Keratinocyte (primary cell): ENCODE data around the gene CCR9. TPM values are rescaled to one million over a fixed set of nuclear protein-coding genes. Genes with fewer than 3 reads are reported as not detected.

Experiments
- DNase-seq: peaks from one replicate; pipeline ENCODE4 v3.0.0-alpha.2; 2011; ENCODE audit warnings: low read depth, missing footprints, low spot score
- FAIRE-seq: peaks from 2 replicates; lab custom pipeline; 2011; peaks lifted over from hg19 to GRCh38; lab: Jason Lieb, UNC
- H2AFZ ChIP-seq: 2 replicates; pipeline ENCODE4 v1.6.0; 2012; ENCODE audit warnings: low read length, control low read depth, inconsistent platforms; ENCODE audit not compliant: control insufficient read depth
- H3K27ac ChIP-seq: 2 replicates; pipeline ENCODE4 v1.5.1; 2011; ENCODE audit warnings: low read length; ENCODE audit not compliant: control insufficient read depth, insufficient read depth
- H3K27me3 ChIP-seq: 3 replicates; pipeline ENCODE4 v1.6.0; 2011; ENCODE audit warnings: low read length; ENCODE audit not compliant: control insufficient read depth, insufficient read depth; ENCODE audit errors: extremely low read depth
- H3K36me3 ChIP-seq, 2 experiments: 2 replicates in 1 of 2; 3 replicates in 1 of 2; pipeline ENCODE4 v1.5.1; 2011; ENCODE audit warnings: low read length in 2 of 2, mild to moderate bottlenecking in 1 of 2; ENCODE audit not compliant: control insufficient read depth in 2 of 2, insufficient read depth in 2 of 2; ENCODE audit errors: extremely low read depth in 1 of 2
- H3K4me1 ChIP-seq: 3 replicates; pipeline ENCODE4 v1.5.1; 2011; ENCODE audit warnings: low read length; ENCODE audit not compliant: control insufficient read depth, insufficient read depth; ENCODE audit errors: extremely low read depth
- H3K4me2 ChIP-seq: 3 replicates; pipeline ENCODE4 v1.6.0; 2011; ENCODE audit warnings: low read depth, low read length; ENCODE audit not compliant: control insufficient read depth, insufficient read depth; ENCODE audit errors: extremely low read depth
- H3K4me3 ChIP-seq, 3 experiments: fragments of 200-600 bp in 1 of 3; sonication (generic) in 1 of 3; 2 replicates in 2 of 3; 3 replicates in 1 of 3; pipeline ENCODE4 v1.5.1; 2011 to 2016; ENCODE audit warnings: low read length in 3 of 3, mild to moderate bottlenecking in 3 of 3, control low read depth in 2 of 3, inconsistent platforms in 1 of 3, low read depth in 1 of 3, mixed read lengths in 1 of 3, mixed run types in 1 of 3, moderate library complexity in 1 of 3; ENCODE audit not compliant: control insufficient read depth in 2 of 3, insufficient read depth in 2 of 3; ENCODE audit errors: extremely low read depth in 1 of 3
- H3K79me2 ChIP-seq: 2 replicates; pipeline ENCODE4 v1.6.0; 2012; ENCODE audit warnings: low read length; ENCODE audit not compliant: control insufficient read depth, insufficient read depth
- H3K9ac ChIP-seq: 3 replicates; pipeline ENCODE4 v1.6.0; 2011; ENCODE audit warnings: low read length; ENCODE audit not compliant: control insufficient read depth, insufficient read depth; ENCODE audit errors: extremely low read depth
- H3K9me1 ChIP-seq: 3 replicates; pipeline ENCODE4 v1.6.0; 2011; ENCODE audit warnings: low read length; ENCODE audit not compliant: control insufficient read depth, insufficient read depth; ENCODE audit errors: extremely low read depth
- H3K9me3 ChIP-seq: 2 replicates; pipeline ENCODE4 v1.5.1; 2012; ENCODE audit warnings: low read depth, low read length; ENCODE audit not compliant: control insufficient read depth
- H4K20me1 ChIP-seq: 3 replicates; pipeline ENCODE4 v1.6.0; 2011; ENCODE audit warnings: low read length; ENCODE audit not compliant: control insufficient read depth, insufficient read depth; ENCODE audit errors: extremely low read depth
- EZH2 ChIP-seq: IDR thresholded peaks from one replicate; pipeline ENCODE4 v1.6.1; 2012; ENCODE audit warnings: inconsistent platforms, mild to moderate bottlenecking, low read length, moderate library complexity
- dilution Hi-C: fragments of 300-500 bp; cut with MboI; formaldehyde crosslinking; loops from one replicate; pipeline ENCODE4 v1.7.0; 2020; ENCODE audit warnings: low sequenced_read_pairs; ENCODE audit not compliant: extremely low pct_ligation_motif_present
- polyA plus RNA-seq, 5 experiments: library from polyadenylated mRNA; depleted of rRNA in 3 of 5; stranded (reverse) in 3 of 5; stranded (forward) in 1 of 5; unstranded in 1 of 5; fragments of >200 nt; gene quantifications; 1 replicate in 1 of 5; 2 replicates in 3 of 5; 3 replicates in 1 of 5; pipeline versions ENCODE4 v1.2.1 to v1.2.3, GENCODE V29; 2011 to 2012; ENCODE audit warnings: missing spikeins in 2 of 5, low read depth in 1 of 5, low replicate concordance in 1 of 5
- TF ChIP-seq, protein P1 (sequence below), 3 experiments: IDR thresholded peaks in 1 of 3; conservative IDR thresholded peaks in 1 of 3; optimal IDR thresholded peaks in 1 of 3; 2 replicates in 2 of 3; 3 replicates in 1 of 3; pipeline versions ENCODE3 to v1.5.1; 2011; ENCODE audit warnings: low read length in 3 of 3, mild to moderate bottlenecking in 3 of 3, moderate library complexity in 2 of 3, control low read depth in 1 of 3, inconsistent platforms in 1 of 3; ENCODE audit not compliant: insufficient read depth in 2 of 3; ENCODE audit errors: extremely low read depth in 1 of 3

Gene CCR9
- polyA plus RNA-seq, 1 donor (not counting 4 experiments of a cell fraction or from before 2014, with no cell fraction given): not detected

DNA sequence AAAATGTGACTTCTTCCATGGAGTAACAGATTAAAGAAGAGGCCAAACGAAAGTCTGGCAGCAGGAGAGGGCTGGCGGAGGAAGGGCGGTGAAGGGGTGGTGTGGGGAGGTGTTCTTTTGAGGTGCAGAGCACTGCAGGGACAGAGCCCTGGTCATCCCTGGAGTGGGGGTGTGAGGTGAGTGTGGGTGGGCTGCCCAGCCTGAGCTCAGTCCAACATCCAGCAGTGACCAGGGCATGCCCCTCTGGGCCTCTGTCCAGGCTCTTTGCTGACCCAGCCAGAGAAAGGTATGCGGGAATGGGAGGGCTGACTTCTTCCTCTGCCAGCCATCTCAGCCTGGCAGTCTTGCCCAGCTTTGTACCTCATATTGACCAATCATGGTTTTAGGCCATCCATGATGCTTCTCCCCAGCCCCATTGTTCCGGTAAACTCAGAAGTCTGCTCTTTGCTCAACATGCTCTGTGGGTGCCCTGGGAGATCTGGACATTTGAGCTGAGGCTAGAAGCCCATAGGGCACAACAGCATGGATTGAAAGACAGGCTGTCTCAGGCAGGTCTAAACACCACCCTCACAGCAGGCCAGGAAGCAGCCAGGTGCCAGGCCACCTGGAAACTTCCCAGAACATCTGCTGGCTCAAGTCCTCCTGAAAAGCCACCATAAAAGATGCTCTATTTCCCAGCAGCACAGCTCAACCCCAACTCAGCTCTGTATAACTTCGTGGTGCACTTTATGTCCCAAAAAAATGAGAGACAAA lies 31.0 kb downstream of the CCR9 start:
- Histone ChIP-seq H3K36me3 (peaks cover 3 to 5% of the 10 kb centered on the region in 2 experiments), H2AFZ (no peak overlapping the region), H3K9ac (no peak overlapping the region), H3K4me3 (no peak overlapping the region), H3K79me2 (no peaks in the 10 kb centered on the region), H3K9me3 (no peaks in the 10 kb centered on the region), H3K9me1 (no peaks in the 10 kb centered on the region), H3K27ac (no peak overlapping the region), H3K4me1 (no peaks in the 10 kb centered on the region), H3K27me3 (peaks cover 6% of the 10 kb centered on the region), H3K4me2 (no peak overlapping the region), H4K20me1 (no peaks in the 10 kb centered on the region)
- no peak for FAIRE-seq
- dilution Hi-C loops: no loop called here
- no peak for TF ChIP-seq EZH2
- TF ChIP-seq, protein P1, sequence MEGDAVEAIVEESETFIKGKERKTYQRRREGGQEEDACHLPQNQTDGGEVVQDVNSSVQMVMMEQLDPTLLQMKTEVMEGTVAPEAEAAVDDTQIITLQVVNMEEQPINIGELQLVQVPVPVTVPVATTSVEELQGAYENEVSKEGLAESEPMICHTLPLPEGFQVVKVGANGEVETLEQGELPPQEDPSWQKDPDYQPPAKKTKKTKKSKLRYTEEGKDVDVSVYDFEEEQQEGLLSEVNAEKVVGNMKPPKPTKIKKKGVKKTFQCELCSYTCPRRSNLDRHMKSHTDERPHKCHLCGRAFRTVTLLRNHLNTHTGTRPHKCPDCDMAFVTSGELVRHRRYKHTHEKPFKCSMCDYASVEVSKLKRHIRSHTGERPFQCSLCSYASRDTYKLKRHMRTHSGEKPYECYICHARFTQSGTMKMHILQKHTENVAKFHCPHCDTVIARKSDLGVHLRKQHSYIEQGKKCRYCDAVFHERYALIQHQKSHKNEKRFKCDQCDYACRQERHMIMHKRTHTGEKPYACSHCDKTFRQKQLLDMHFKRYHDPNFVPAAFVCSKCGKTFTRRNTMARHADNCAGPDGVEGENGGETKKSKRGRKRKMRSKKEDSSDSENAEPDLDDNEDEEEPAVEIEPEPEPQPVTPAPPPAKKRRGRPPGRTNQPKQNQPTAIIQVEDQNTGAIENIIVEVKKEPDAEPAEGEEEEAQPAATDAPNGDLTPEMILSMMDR (optimal IDR thresholded peaks at IDR 0.05 in 1 of 3, IDR thresholded peaks at IDR 0.05 in 1 of 3, conservative IDR thresholded peaks at IDR 0.05 in 1 of 3; ENCODE audit: extremely low read depth in 1 of 3, insufficient read depth in 2 of 3, low read length in 3 of 3): no peak
- no peak for DNase-seq

DNA sequence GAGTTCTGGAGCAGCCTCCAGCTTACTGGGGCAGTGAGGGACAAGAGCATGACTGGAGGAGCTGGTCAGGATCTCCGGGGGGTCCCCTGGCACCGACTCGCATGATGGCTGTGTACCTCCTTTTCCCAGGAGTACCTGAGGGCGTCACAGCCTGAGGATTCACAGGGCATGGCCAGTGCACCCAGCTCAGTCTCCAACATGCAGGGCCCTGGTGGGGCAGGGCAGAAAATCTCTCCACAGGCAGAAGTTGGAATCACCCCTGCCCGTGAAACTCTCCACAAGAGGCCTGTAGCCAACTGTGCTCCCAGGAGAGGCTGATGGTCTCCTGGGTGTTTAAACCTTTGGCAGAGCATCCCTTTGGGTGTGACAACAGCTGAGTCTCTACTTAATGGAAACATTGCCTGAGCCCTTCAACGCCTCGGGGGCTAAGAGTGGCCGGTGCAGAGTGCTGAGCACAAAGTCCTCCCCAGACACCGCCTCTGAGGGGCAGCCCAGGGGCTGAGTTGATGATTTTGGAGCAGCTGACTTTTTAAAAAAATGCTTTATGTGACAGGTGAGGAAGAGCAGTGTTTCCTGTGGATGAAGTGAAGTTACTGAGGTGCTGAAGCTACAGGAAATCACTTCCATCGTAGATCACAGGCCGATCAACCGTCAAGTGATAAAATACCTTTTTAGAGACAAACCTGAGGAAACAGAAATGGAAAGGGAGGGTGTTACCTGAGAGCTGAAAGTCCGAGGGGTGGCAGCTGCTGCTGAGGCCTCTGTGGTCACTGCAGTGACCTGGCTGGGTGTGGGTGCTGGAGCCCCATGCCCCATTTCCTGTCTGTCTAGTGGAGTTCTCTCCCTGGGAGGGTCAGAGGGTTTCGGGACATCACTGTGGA lies 35.1 kb downstream of the CCR9 start:
- no peak for TF ChIP-seq EZH2
- TF ChIP-seq, protein P1 (optimal IDR thresholded peaks at IDR 0.05 in 1 of 3, IDR thresholded peaks at IDR 0.05 in 1 of 3, conservative IDR thresholded peaks at IDR 0.05 in 1 of 3; ENCODE audit: extremely low read depth in 1 of 3, insufficient read depth in 2 of 3, low read length in 3 of 3): no peak
- no peak overlapping the region for H3K4me3 ChIP-seq
- H3K9me1 ChIP-seq: no peaks in the 10 kb centered on the region
- no peak for DNase-seq
- H3K27me3 ChIP-seq: no peaks in the 10 kb centered on the region
- FAIRE-seq: no peak
- H3K4me2 ChIP-seq: no peak overlapping the region
- no peak overlapping the region for H3K27ac ChIP-seq
- H3K36me3 ChIP-seq: peaks cover 6 to 10% of the 10 kb centered on the region in 2 experiments
- no peaks in the 10 kb centered on the region for H4K20me1 ChIP-seq
- H2AFZ ChIP-seq: no peak overlapping the region
- no peak overlapping the region for H3K9ac ChIP-seq
- dilution Hi-C loops: no loop called here
- no peaks in the 10 kb centered on the region for H3K4me1 ChIP-seq
- no peaks in the 10 kb centered on the region for H3K79me2 ChIP-seq
- H3K9me3 ChIP-seq: no peaks in the 10 kb centered on the region
